Mesodermal cell (in vitro differentiated cells): ENCODE data around the gene TMEM191C.
"Not testable (repeated sequence)": the region's sequence is repeated elsewhere in the genome, so short reads cannot be mapped to it uniquely, and the experiment has no call there.

Source experiments
- H3K27ac ChIP-seq: 2 replicates; pipeline ENCODE4 v1.7.0; 2013; ENCODE audit warnings: mild to moderate bottlenecking, low read depth, low read length, moderate library complexity; ENCODE audit not compliant: severe bottlenecking
- H3K36me3 ChIP-seq: 2 replicates; pipeline ENCODE4 v1.7.1; 2013; ENCODE audit warnings: mild to moderate bottlenecking, low read length, moderate library complexity; ENCODE audit not compliant: control insufficient read depth, insufficient read depth
- H3K4me1 ChIP-seq: one replicate; pipeline ENCODE4 v1.7.1; 2013; ENCODE audit warnings: mild to moderate bottlenecking, low read length; ENCODE audit not compliant: insufficient read depth, control insufficient read depth, poor library complexity, severe bottlenecking
- H3K4me3 ChIP-seq: 2 replicates; pipeline ENCODE4 v1.7.0; 2013; ENCODE audit warnings: low read length, control low read depth, mild to moderate bottlenecking; ENCODE audit not compliant: insufficient read depth, poor library complexity, severe bottlenecking; ENCODE audit errors: extremely low read depth
- H3K9me3 ChIP-seq: 2 replicates; pipeline ENCODE4 v1.7.1; 2013; ENCODE audit warnings: mild to moderate bottlenecking, low read length, moderate library complexity; ENCODE audit not compliant: control insufficient read depth
- WGBS, 2 experiments: methylation state at CpG; one replicate each; pipeline ENCODE4 v1.1.5; 2013; ENCODE audit warnings: missing lambda C conversion rate in 2 of 2; ENCODE audit not compliant: insufficient coverage in 2 of 2; 5-methylcytosine and 5-hydroxymethylcytosine counted together

Gene TMEM191C

GRCh38 chr22:21455334-21456089, 11.7 kb upstream of the TMEM191C start:
- no peak overlapping the region for H3K27ac ChIP-seq
- 84 to 86% methylated on average over 16 of the region's 19 CpGs for WGBS, 2 experiments
- H3K36me3 ChIP-seq: peaks cover 7% of the 10 kb centered on the region
- H3K4me3 ChIP-seq: no peak overlapping the region
- H3K4me1 ChIP-seq: peaks cover 8% of the 10 kb centered on the region
- no peaks in the 10 kb centered on the region for H3K9me3 ChIP-seq

- H3K36me3 ChIP-seq: no peaks in the 10 kb centered on the region
- H3K4me3 ChIP-seq: no peak overlapping the region
- peaks cover 8% of the 10 kb centered on the region for H3K4me1 ChIP-seq
- peak overlapping the region; percentile 18 for H3K27ac ChIP-seq
- WGBS, 2 experiments: 93 to 96% methylated on average over 12 to 14 of the region's 19 CpGs
- H3K9me3 ChIP-seq: no peaks in the 10 kb centered on the region
Measured at GRCh38 chr22:21457023-21457787, 10.0 kb upstream of the TMEM191C start.

DNA sequence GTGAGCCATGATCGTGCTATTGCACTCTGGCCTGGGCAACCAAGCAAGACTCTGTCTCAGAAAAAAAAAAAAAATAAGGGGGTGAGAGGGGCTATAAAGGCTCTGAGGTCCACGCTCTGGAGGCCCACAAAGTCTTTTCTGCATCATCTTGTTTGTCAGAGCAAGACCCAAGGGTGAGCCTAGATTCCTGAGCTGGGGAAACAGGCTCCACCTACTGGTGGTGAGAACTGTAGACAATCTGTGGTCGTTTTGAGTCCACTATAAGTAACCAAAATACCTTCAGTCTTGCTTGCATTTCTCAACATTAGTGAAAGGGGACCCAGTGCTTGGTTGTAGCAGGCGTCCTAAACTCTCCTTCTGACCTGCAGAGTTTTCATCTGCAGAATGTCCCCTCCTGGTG, 4.5 kb upstream of the TMEM191C start:
- not testable (repeated sequence) for H3K9me3 ChIP-seq, H3K4me1 ChIP-seq, H3K4me3 ChIP-seq, H3K27ac ChIP-seq, H3K36me3 ChIP-seq
- WGBS, 2 experiments: no CpG with 5 or more reads among the region's 4 CpGs

GRCh38 chr22:21468194-21469096, 1.3 kb downstream of the TMEM191C start:
- not testable (repeated sequence) for H3K27ac ChIP-seq, H3K9me3 ChIP-seq, H3K36me3 ChIP-seq, H3K4me1 ChIP-seq
- H3K4me3 ChIP-seq: peak overlapping the region; percentile 23
- WGBS, 2 experiments: 0% methylated on average over 5 of the region's 60 CpGs; no CpG with 5 or more reads in 1 of the 2 experiments

DNA sequence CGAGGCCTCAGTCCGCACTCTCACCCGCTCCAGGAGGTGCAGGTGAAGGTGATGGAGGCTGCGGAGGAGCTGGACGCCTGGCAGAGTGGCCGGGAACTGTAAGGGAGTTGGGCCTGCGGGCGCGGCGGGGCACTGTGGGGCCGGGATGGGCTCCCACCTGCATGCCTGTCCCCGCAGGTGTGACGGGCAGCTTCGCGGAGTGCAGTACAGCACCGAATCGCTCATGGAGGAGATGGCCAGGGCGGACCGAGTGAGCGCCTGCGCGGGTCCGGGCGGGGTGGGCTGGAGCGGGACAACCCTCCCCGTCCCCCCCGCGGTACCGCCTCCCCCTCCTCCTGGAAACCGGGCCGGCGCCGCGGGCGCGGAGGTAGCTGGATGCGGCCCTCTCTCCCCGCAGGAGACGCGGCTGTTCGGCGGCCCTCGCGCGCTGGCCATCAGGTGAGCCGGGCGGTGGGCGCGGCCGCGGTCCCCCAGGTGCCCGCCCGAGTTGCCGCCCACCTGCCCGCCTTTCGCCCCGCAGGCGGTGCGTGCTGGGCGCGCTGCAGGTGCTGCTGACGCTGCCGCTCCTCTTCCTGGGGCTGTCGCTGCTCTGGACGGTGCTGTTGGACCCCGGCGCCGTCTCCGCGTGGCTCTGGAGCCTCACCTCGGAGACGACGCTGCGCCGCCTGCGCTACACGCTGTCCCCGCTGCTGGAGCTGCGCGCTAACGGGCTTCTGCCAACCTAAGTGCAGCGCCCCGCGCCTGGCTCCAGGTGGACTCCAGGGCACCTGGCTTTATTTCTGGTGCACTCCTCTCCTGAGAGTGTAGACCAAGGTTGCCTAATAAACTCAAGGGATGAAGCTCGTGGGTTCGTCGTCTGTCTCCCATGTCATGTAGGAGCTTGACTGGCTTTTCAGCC, 2.2 kb downstream of the TMEM191C start:
- not testable (repeated sequence) for H3K27ac ChIP-seq, H3K9me3 ChIP-seq, H3K4me3 ChIP-seq, H3K4me1 ChIP-seq, H3K36me3 ChIP-seq
- WGBS, 2 experiments: no CpG with 5 or more reads among the region's 87 CpGs

GRCh38 chr22:21472984-21473383, 5.8 kb downstream of the TMEM191C start:
- not testable (repeated sequence) for H3K4me3 ChIP-seq, H3K4me1 ChIP-seq, H3K9me3 ChIP-seq, H3K36me3 ChIP-seq, H3K27ac ChIP-seq
- no CpG with 5 or more reads among the region's 11 CpGs for WGBS, 2 experiments

GRCh38 chr22:21473664-21474063, 6.5 kb downstream of the TMEM191C start:
- not testable (repeated sequence) for H3K27ac ChIP-seq, H3K4me3 ChIP-seq, H3K36me3 ChIP-seq, H3K4me1 ChIP-seq, H3K9me3 ChIP-seq
- no CpG with 5 or more reads among the region's 13 CpGs for WGBS, 2 experiments

GRCh38 chr22:21484039-21484438, 16.9 kb downstream of the TMEM191C start:
- not testable (repeated sequence) for H3K27ac ChIP-seq, H3K9me3 ChIP-seq, H3K36me3 ChIP-seq, H3K4me1 ChIP-seq, H3K4me3 ChIP-seq
- WGBS, 2 experiments: no CpG with 5 or more reads among the region's 14 CpGs

DNA sequence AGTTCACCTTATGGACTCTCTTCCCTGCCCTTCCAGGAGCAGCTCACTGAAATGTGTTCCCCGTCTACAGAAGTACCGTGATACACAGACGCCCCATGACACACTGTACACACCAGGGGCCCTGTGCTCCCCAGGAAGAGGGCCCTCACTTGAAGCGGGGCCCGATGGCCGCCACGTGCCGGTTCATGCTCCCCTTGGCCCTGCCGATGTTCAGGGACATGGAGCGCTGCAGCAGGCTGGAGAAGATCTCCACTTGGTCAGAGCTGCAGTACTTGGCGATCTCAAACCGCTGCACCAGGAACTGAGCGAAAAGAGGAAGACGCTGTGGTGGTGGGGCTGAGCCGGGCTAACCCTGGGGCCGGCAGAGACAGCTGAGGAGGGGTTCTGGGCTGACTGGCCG, 20.5 kb downstream of the TMEM191C start:
- H3K4me1 ChIP-seq, H3K36me3 ChIP-seq, H3K9me3 ChIP-seq, H3K27ac ChIP-seq, H3K4me3 ChIP-seq: not testable (repeated sequence)
- WGBS, 2 experiments: no CpG with 5 or more reads among the region's 17 CpGs

DNA sequence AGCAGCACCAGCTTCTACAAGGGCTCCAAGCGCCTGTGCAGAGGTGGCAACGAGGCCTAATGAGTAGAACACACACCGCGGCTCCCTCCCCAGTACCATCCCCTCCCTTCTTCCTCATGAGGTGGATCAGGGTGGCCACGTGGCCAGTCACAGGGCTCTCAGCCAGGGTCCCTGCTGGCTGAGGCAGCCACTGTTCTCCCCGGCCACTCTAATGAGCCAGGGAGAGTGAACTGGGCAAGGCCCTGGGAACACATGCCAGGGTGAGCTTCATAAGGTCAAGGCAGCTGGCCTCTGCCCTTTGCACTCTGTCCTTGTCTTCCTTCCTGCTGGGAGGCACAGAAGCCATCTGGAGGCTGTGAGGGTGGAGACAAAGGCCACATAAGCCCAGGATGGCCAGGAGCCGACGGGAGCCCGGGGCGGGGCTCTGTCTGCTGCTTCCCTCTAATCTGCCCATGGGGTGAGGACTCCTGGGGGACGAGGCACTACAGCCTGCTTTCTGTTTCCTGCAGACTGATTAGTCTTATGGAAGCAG, 22.0 kb downstream of the TMEM191C start:
- H3K9me3 ChIP-seq, H3K36me3 ChIP-seq, H3K4me1 ChIP-seq, H3K27ac ChIP-seq, H3K4me3 ChIP-seq: not testable (repeated sequence)
- WGBS, 2 experiments: no CpG with 5 or more reads among the region's 11 CpGs
